Activated T-helper 1 cell treated with anti-CD3 and anti-CD28 coated beads, Interleukin-12 subunit alpha, Interleukin-12 subunit beta, Interleukin-2, Interleukin-4 antibody, amounts not matched to agents 30 ng/mL and 10 ng/mL and 1 ng/mL, durations not matched to agents 14 hours and 24 hours and 36 hours (primary cell): Measurements from ENCODE around the gene ST6GALNAC3. TPM values are rescaled to one million over a fixed set of nuclear protein-coding genes. Genes with fewer than 3 reads are reported as not detected.

ENCODE experiments used
- DNase-seq: peaks from one replicate; pipeline ENCODE4 v3.0.0; 2021; ENCODE audit warnings: low spot score
- H3K27ac Mint-ChIP-seq: one replicate; pipeline ENCODE4 v1.8.0; 2021; ENCODE audit warnings: mild to moderate bottlenecking, mixed read lengths
- H3K27me3 Mint-ChIP-seq: one replicate; pipeline ENCODE4 v1.8.0; 2022; ENCODE audit warnings: mild to moderate bottlenecking, moderate library complexity, mixed read lengths; ENCODE audit not compliant: insufficient read depth
- H3K36me3 Mint-ChIP-seq: one replicate; pipeline ENCODE4 v1.8.0; 2021; ENCODE audit warnings: low read depth, mixed read lengths
- H3K4me1 Mint-ChIP-seq: one replicate; pipeline ENCODE4 v1.8.0; 2021; ENCODE audit warnings: low read depth, mixed read lengths
- H3K4me3 Mint-ChIP-seq: one replicate; pipeline ENCODE4 v1.8.0; 2021; ENCODE audit warnings: mild to moderate bottlenecking, moderate library complexity, mixed read lengths
- H3K9me3 Mint-ChIP-seq: one replicate; pipeline ENCODE4 v1.8.0; 2021; ENCODE audit warnings: mixed read lengths
- intact Hi-C: fragments of 100-400 bp; cut with micrococcal nuclease; formaldehyde crosslinking; loops from one replicate; pipeline ENCODE4 v1.15.1; 2024
- total RNA-seq: library from RNA; stranded (reverse); gene quantifications from 2 replicates; pipeline ENCODE4 v1.2.3, GENCODE V29; 2022

Gene ST6GALNAC3
- total RNA-seq, 1 donor from 2014 or later = not detected

DNA sequence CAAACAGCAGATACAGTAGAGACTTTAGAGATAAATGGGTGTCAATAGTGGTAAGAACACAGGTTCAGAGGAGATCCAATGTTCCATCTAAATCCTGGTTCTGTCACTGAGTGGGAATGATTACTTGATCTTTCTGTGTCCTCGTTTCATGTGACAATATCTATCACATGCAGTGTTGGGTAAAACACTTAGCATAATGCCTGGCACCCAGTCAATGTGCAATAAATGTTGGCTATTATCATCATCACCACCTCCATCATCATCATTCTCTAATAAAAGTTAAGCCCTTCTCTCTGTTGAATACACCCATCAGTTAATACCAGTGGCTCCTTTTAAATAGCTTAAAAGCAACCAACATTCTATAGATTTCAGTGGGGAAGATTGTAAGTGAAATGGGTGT, 184.7 kb downstream of the ST6GALNAC3 start:
- H3K4me1 Mint-ChIP-seq = peaks cover 64% of the 10 kb centered on the region

DNA sequence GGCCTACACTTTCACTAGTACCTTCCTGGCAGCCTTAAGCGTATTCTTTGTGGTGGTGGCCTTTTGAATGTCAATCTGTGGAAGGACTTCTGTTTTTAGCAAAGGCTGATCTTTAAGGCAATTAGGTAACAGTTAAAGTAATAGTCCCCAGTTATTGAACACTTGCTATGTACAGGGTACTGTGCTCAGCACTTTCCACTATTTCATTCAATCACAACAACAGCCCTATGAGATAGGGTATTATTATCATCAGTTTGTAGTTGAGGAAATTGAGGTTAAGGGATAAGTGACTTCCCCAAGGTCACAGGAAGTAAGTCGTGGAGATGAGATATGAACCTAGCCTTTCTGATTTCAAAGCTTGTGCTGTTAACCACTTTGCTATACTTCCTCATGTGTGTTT, 185.7 kb downstream of the ST6GALNAC3 start:
- Mint-ChIP-seq H3K27me3 (peaks cover 3% of the 10 kb centered on the region), H3K4me3 (no peak overlapping the region), H3K27ac (no peak overlapping the region), H3K9me3 (peaks cover 4% of the 10 kb centered on the region), H3K4me1 (peaks cover 54% of the 10 kb centered on the region), H3K36me3 (peaks cover 3% of the 10 kb centered on the region)
- DNase-seq = no peak
- intact Hi-C loops = loop anchor here (10.0 kb wide), 1 partner anchor 1715 kb away; the partner anchor contains the start of gene FUBP1

More for the DNA sequence above, 184.7 kb downstream of the ST6GALNAC3 start:
- Mint-ChIP-seq H3K4me3 (no peak overlapping the region), H3K9me3 (peaks cover 4% of the 10 kb centered on the region), H3K27me3 (peaks cover 3% of the 10 kb centered on the region), H3K27ac (no peak overlapping the region), H3K36me3 (peaks cover 3% of the 10 kb centered on the region)
- DNase-seq = no peak
- intact Hi-C loops = loop anchor here (10.0 kb wide), 2 partner anchors 104 to 236 kb away; no protein-coding TSS in a partner anchor

DNA sequence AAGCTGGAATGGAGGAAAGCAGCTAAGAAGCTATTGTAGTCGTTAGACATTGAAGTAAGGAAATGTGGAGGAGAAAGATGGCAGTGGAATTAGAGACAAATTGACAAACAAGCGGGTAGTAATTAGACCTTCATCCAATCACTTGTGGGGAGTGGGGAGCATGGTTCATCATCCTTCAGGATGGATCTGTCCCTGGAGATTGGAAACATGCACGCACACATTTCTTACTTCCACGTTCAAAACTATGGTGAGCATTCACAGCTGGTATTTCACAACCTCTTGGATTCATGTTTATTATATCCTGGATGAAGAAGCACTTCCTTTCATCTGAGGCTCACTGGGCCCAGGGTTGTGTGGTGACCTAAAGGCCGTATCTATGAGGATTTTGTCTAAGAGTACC, 188.1 kb downstream of the ST6GALNAC3 start:
- no peak for DNase-seq
- intact Hi-C loops = loop anchor here (10.0 kb wide), 1 partner anchor 1712 kb away; the partner anchor contains the start of gene FUBP1
- Mint-ChIP-seq H3K36me3 (peaks cover 3% of the 10 kb centered on the region), H3K9me3 (peaks cover 4% of the 10 kb centered on the region), H3K27ac (no peak overlapping the region), H3K27me3 (peaks cover 3% of the 10 kb centered on the region), H3K4me1 (peaks cover 48% of the 10 kb centered on the region), H3K4me3 (no peak overlapping the region)

DNA sequence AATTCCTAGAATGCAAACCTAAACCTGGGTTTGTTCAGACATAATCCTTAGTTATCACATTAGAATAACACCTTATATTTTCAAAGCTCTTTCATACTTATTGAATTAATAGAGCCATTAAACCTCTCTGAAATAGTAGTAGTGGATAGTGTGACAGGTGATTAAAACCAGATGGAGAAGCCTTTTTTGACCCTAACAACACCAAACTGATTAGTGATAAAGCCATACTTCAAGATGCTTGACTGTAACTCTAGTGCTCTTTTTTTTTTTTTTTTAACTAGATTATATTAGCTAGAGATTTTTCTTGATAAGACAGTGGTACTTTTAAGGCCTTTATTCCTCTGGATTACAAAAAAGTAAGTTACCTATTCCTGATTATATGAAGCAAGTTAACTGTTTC, 190.1 kb downstream of the ST6GALNAC3 start:
- Mint-ChIP-seq H3K27me3 (peaks cover 3% of the 10 kb centered on the region), H3K9me3 (peaks cover 4% of the 10 kb centered on the region), H3K4me3 (no peak overlapping the region), H3K36me3 (peaks cover 3% of the 10 kb centered on the region), H3K4me1 (peaks cover 51% of the 10 kb centered on the region), H3K27ac (no peak overlapping the region)
- no peak for DNase-seq
- intact Hi-C loops = loop anchor here (5.0 to 10.0 kb wide), 2 partner anchors 953 to 1710 kb away; partner anchors contain the start of genes FUBP1 and PIGK

DNA sequence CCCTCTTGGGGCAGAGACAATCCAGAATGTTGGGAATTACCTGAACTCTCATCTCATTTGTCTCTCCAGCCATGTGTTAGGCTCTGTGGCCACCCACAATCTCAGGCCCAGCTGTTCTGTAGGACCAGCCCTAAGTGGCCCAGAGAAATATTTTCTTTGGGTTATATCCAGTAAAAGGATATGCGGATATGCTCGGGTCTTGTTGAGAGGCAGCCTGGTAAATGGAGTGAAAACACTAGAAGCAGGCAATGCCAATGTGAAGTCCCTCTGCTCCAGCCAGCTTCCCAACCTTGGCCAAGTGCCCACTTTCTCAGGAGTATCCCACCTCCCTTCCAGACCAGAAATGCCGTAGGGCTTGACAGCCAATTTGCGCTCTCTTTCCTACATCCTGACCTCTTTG, 192.2 kb downstream of the ST6GALNAC3 start:
- no peak overlapping the region for H3K27ac Mint-ChIP-seq
- peaks cover 3% of the 10 kb centered on the region for H3K36me3 Mint-ChIP-seq
- peaks cover 4% of the 10 kb centered on the region for H3K9me3 Mint-ChIP-seq
- no peak for DNase-seq
- H3K4me3 Mint-ChIP-seq = no peak overlapping the region
- intact Hi-C loops = loop anchor here (1.0 to 10.0 kb wide), 3 partner anchors 12 to 1708 kb away; partner anchors contain the start of genes FUBP1 and PIGK
- no peaks in the 10 kb centered on the region for H3K27me3 Mint-ChIP-seq
- H3K4me1 Mint-ChIP-seq = peaks cover 60% of the 10 kb centered on the region

DNA sequence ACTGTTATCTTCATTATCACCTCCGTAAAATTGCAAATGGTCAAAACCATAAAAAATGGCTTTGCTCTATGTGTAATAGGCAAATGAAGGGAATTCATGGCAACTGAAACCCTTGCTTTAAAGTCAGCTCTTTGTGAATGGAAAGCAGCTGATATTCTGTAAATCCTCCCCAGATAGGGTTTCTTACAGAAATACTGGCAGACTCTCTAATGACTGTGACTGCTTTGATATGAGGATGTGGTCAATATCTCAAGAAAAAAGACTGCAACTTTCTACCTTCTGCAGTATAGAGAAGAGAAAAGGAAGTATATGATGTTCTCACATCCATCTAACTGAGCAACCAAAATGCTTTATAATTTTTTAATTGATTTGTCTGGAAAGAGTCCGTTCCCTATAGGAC, 193.1 kb downstream of the ST6GALNAC3 start:
- intact Hi-C loops = loop anchor here (1.0 to 10.0 kb wide), 3 partner anchors 13 to 1707 kb away; partner anchors contain the start of genes FUBP1 and PIGK
- no peaks in the 10 kb centered on the region for H3K27me3 Mint-ChIP-seq
- no peaks in the 10 kb centered on the region for H3K36me3 Mint-ChIP-seq
- H3K27ac Mint-ChIP-seq = peak overlapping the region; percentile 54
- H3K4me3 Mint-ChIP-seq = peak overlapping the region; percentile 51
- DNase-seq = no peak
- peaks cover 58% of the 10 kb centered on the region for H3K4me1 Mint-ChIP-seq
- H3K9me3 Mint-ChIP-seq = peaks cover under 1% of the 10 kb centered on the region

DNA sequence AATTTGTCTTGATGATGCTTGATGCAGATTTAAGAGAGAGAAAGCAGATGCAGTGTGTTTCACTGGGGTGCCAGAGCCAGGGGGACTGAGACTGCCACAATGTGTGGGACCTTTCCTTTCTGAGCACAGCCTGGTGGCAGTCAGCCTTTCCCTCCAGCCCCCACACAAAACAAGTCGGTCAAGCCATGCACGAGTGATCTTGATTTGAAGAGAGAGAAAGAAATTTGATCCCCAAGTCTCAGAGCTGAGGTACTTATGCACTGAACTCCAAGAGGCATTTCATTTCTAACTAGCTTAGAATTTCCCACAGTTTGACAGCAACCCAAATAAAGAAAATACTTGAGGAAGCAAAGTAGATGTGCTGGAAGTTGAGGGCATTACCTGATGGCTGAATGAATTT, 193.8 kb downstream of the ST6GALNAC3 start:
- Mint-ChIP-seq H3K4me1 (peaks cover 65% of the 10 kb centered on the region), H3K27me3 (no peaks in the 10 kb centered on the region), H3K9me3 (no peaks in the 10 kb centered on the region), H3K27ac (peak overlapping the region; percentile 54), H3K4me3 (peak overlapping the region; percentile 51), H3K36me3 (no peaks in the 10 kb centered on the region)
- intact Hi-C loops = loop anchor here (5.0 to 10.0 kb wide), 2 partner anchors 949 to 1706 kb away; partner anchors contain the start of genes FUBP1 and PIGK
- no peak for DNase-seq

DNA sequence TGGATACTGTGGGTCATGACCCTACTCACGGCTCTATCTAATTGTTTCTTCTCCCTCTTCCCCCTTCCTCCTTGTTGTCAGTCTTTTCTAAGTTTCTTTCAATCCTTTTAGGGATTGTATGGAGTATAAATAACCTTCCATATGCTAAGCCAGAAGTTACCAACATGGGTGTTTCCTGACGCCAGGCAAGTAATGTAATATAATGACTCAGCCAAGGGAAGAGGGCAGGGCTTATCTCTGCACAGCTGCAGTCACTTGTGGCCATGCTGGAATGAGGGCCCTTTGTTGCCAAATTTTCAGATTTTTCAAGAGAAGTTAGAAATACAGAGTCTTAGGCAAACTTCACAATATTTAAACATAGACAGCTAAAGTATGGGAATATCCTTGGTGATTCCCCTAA, 194.6 kb downstream of the ST6GALNAC3 start:
- Mint-ChIP-seq H3K36me3 (no peaks in the 10 kb centered on the region), H3K27me3 (no peaks in the 10 kb centered on the region), H3K4me3 (peak overlapping the region; percentile 48), H3K27ac (peak overlapping the region; percentile 77), H3K4me1 (peaks cover 71% of the 10 kb centered on the region), H3K9me3 (no peaks in the 10 kb centered on the region)
- intact Hi-C loops = loop anchor here (5.0 to 10.0 kb wide), 2 partner anchors 948 to 1706 kb away; partner anchors contain the start of genes FUBP1 and PIGK
- DNase-seq = no peak

DNA sequence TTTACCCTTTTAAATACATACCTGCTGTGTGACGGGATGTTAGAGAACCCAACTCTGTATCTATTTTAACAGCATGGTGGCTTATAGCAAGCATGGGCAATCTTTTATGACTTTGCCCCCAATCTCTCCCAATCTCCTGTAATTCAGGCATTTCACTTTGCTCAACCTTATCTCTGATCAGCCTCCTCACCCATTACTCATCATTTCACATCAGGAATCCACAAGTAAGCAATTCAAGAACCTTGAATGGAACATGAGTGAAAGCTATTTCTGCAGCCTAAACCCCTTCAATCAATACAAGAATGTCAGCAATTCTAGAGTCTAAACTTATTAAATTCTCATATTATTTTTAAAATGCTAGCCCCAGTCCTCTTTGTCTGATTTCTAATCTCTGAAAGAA, 199.8 kb downstream of the ST6GALNAC3 start:
- no peaks in the 10 kb centered on the region for H3K9me3 Mint-ChIP-seq
- peaks cover 1% of the 10 kb centered on the region for H3K27me3 Mint-ChIP-seq
- H3K36me3 Mint-ChIP-seq = no peaks in the 10 kb centered on the region
- intact Hi-C loops = loop anchor here (10.0 kb wide), 1 partner anchor 550 kb away; the partner anchor contains the start of gene ACADM
- H3K4me1 Mint-ChIP-seq = peaks cover 44% of the 10 kb centered on the region
- H3K27ac Mint-ChIP-seq = no peak overlapping the region
- no peak for DNase-seq
- H3K4me3 Mint-ChIP-seq = no peak overlapping the region

DNA sequence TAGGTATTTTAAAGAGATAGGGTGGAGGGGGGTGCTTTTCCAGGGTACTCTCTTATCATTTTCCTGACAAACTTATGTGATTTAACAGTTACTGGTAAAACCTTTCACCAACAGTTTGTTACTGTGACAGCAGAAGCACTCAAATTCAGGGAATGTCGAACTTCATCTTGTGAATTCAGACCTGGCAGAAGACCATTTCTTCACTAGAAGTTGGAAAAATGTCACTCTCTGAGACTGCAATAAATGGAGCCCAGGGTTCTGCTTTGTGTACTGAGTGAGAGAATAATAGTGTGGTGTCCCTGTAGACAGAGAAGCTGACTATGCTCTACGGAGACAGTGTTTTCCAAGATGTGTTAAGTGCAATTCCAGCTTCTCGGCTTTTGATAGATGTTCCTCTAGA, 200.2 kb downstream of the ST6GALNAC3 start:
- Mint-ChIP-seq H3K36me3 (no peaks in the 10 kb centered on the region), H3K4me3 (no peak overlapping the region), H3K4me1 (peaks cover 40% of the 10 kb centered on the region), H3K9me3 (no peaks in the 10 kb centered on the region), H3K27me3 (peaks cover 1% of the 10 kb centered on the region), H3K27ac (no peak overlapping the region)
- intact Hi-C loops = loop anchor here (10.0 kb wide), 1 partner anchor 550 kb away; the partner anchor contains the start of gene ACADM
- DNase-seq = no peak

DNA sequence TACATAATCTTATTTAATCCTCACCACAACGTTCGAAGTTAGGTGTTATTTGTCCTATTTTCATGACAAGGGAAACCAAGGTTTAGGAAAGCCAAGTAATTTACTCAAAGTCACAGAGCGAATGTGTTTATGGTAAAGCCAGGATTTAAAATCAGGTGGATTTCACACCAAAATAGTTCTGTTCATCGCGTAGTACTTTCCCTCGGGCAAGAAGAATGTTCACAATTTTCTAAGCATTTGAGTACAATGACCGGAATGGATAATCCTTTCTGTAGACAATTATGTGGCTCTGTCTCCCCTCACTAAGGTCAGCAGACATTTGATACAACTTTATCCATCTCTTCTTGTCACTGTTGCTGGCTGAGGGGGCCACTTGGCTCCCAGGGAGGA, 204.2 kb downstream of the ST6GALNAC3 start:
- no peaks in the 10 kb centered on the region for H3K9me3 Mint-ChIP-seq
- intact Hi-C loops = loop anchor here (10.0 kb wide), 1 partner anchor 554 kb away; the partner anchor contains the start of gene ACADM
- no peak for DNase-seq
- no peaks in the 10 kb centered on the region for H3K36me3 Mint-ChIP-seq
- no peak overlapping the region for H3K4me3 Mint-ChIP-seq
- no peak overlapping the region for H3K27ac Mint-ChIP-seq
- peaks cover 1% of the 10 kb centered on the region for H3K27me3 Mint-ChIP-seq
- H3K4me1 Mint-ChIP-seq = peaks cover 6% of the 10 kb centered on the region

DNA sequence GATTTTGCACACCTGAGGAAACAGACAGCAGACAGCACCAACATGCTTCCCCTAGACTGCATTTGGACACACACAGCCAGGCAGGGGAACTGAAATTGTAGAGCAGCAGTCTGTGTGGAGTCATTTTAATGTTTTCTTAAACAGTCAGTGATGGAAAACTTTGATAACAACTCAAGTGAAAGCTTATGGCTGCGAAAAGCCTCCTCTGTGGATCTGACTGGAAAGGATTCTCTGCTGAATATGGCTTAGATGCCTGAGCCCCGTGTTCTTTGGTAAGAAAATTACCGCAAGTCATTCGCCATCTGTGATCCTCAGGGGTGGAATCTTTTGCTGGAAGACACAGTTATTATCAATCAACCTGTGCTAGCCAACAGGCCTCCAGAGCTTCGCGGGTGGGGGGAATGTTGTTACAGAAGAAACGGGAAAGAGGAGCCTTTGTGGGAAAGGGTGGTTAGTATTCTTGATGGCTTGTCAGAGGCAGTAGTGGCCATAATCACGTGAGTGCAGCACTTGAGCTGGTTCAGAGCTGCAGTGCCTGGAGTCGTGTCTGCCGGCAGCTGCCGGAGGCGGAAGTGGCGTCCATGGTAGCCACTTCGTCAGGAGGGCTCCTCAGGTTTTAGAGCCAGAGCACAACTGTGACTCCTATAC, 204.7 kb downstream of the ST6GALNAC3 start:
- intact Hi-C loops = loop anchor here (10.0 kb wide), 1 partner anchor 554 kb away; the partner anchor contains the start of gene ACADM
- no peak for DNase-seq
- Mint-ChIP-seq H3K27me3 (peaks cover 1% of the 10 kb centered on the region), H3K27ac (no peak overlapping the region), H3K4me3 (no peak overlapping the region), H3K9me3 (no peaks in the 10 kb centered on the region), H3K4me1 (peaks cover 4% of the 10 kb centered on the region), H3K36me3 (no peaks in the 10 kb centered on the region)

DNA sequence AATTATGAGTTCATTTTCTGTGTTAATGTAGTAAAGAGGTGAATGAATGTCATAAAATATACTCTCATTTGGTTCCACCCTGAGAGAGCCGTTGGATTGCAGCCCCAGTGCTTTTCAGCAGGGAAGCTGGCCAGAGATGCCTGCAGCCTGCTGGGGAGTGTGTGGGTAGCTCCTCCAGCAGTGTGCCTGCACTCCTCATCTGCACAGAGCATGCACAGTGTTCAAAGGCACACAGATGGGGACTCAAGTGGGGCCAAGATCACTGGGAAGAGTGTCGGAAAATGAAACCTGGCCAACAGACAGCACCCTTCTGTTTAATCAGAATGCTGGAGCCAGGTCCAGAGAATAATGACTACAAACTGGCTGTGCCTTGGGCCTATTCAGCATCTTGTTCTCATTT, 206.8 kb downstream of the ST6GALNAC3 start:
- H3K27me3 Mint-ChIP-seq = no peaks in the 10 kb centered on the region

More for the DNA sequence above, 206.8 kb downstream of the ST6GALNAC3 start:
- Mint-ChIP-seq H3K4me3 (no peak overlapping the region), H3K9me3 (no peaks in the 10 kb centered on the region), H3K4me1 (peaks cover 21% of the 10 kb centered on the region), H3K36me3 (no peaks in the 10 kb centered on the region), H3K27ac (no peak overlapping the region)
- no peak for DNase-seq
- intact Hi-C loops = no loop called here
